GM19467 (cell line): ENCODE measurements around the gene HSF2BP.
"Not testable (repeated sequence)": the region's sequence is repeated elsewhere in the genome, so short reads cannot be mapped to it uniquely, and the experiment has no call there.

Experiments used
- ATAC-seq: cut with Tn5 transposase; IDR thresholded peaks from one replicate; pipeline ENCODE4 v1.9.1; 2021; ENCODE audit warnings: mild to moderate bottlenecking, moderate library complexity; ENCODE audit not compliant: unreplicated experiment

HSF2BP gene

DNA sequence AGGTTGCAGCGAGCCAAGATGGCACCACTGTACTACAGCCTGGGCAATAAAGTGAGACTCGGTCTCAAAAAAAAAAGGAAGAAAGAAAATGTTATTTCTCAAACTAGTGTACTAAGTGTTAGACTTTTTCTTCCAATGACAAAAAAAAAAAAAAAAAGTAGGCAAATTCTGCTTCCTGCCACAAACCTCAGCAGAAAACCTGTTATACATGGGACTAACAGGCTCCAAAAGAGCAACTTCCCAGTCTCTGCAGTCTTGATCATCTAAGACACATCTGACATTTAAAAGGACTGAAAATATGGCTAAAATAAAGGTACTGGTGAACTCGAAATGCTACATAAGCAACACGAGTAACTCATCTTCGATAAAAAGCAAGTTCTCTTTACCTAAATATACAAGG is 59.6 kb downstream of the HSF2BP start:
- ATAC-seq = no peak

DNA sequence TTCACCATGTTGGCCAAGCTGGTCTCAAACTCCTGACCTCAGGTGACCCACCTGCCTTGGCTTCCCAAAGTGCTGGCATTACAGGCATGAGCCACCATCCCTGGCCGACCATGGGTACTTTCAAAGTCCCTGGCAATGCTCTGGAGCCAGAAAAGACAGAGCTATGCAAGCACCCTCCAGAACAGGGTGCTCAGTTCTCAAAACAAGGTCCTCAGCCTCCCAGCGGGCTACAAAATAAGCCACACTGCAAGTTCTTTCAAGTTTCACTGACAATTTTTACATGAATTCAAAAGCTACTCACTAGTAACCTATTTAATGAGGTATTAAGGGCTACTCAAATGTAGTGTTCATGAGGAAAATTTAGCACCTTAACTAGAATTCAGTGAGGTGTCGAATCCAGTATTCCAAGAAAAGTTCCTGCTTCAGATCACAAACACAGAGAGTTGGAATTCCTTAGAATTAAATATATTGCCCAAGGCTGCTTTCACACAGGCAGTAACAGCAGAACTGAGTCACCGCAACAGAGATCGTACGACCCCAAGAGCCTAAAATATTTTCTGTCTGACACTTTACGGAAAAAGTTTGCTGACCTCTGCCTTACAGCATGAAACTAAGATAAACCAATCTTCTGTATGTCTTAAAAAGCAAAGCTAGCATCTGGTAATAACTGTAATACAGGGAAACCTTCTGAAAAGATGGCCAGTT is 60.7 kb downstream of the HSF2BP start:
- no peak for ATAC-seq

DNA sequence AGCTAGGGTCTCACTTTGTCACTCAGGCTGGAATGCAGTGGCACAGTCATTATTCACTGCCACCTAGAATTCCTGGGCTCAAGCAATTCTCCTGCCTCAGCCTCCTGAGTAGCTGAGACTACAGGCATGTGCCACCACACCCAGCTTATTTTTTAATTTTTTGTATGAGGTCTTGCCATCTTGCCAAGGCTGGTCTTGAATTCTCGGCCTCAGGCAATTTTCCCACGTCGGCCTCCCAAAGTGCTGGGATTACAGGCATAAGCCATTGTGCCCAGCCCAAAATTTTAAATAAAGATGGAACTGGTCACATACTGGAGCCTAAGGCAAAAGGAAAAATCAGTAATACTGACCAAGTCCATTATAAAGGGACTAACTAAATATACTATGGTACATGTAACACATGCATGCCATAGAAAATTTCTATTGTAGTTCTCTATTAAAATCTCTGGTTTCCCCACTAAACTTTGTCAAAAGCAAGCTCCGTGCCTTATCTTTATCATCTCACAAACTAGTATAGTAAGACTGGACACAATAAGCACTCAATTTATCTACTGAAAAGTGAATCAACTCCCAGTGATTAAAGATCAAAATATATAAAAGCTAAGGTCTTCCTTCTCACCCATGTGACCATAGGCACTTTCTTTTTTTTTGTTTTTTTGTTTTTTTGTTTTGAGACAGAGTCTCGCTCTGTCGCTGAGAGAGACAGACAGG is 61.6 kb downstream of the HSF2BP start:
- no peak for ATAC-seq

GRCh38 chr21:43597052-43597451 is 62.2 kb downstream of the HSF2BP start:
- no peak for ATAC-seq

DNA sequence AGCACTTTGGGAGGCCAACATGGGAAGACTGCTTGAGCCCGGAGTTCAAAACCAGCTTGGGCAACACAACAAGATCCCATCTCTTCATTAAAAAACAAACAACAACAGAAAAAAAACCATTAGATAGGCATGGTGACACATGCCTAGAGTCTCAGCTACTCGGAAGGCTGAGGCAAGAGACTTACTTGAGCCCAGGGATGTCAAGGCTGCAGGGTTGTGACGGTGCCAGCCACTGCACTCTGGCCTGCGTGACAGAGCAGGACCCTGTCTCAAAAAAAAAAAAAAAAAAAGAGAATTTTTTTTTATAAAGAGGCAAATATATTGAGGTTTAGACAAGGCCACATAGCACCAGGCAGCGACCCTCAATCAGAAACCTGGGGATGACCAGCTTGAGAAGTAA is 62.7 kb downstream of the HSF2BP start:
- no peak for ATAC-seq

DNA sequence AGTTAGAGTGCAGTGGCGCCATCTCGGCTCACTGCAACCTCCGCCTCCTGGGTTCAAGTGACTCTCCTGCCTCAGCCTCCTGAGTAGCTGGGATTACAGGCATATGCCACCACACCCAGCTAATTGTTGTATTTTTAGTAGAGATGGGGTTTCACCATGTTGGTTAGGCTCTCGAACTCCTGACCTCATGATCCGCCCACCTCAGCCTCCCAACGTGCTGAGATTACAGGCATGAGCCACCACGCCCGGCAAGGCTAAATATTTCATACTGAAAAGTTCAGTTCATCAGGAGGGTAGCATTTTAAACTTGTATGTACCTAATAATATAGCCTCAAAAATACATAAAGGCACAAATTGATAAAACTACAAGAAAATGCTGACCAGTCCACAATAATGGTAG is 63.5 kb downstream of the HSF2BP start:
- ATAC-seq = not testable (repeated sequence)

- ATAC-seq = no peak
Observed at GRCh38 chr21:43593078-43593477, 66.2 kb downstream of the HSF2BP start.

- ATAC-seq = no peak
Observed at GRCh38 chr21:43591571-43591970, 67.7 kb downstream of the HSF2BP start.

- ATAC-seq = no peak
Observed at GRCh38 chr21:43590194-43590593, 69.1 kb downstream of the HSF2BP start.

DNA sequence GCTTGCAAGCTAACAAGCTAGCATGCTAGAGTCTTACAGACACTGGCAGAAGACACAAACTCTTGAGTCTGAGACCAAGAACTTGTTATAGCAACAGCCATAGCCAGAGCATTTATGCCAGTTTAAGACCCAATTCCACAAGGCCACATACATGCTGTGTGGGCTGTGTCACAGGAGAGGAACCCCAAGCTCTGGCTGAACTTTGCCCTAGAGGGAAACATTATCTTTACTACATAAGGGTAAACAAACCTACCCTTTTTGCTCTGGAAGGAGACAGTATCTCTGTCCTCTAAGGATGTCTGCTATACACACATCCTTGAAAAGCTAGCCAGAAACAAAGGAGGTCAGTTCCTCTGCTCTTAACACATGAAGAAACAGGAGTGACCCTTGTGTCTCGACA is 70.3 kb downstream of the HSF2BP start:
- ATAC-seq = no peak

DNA sequence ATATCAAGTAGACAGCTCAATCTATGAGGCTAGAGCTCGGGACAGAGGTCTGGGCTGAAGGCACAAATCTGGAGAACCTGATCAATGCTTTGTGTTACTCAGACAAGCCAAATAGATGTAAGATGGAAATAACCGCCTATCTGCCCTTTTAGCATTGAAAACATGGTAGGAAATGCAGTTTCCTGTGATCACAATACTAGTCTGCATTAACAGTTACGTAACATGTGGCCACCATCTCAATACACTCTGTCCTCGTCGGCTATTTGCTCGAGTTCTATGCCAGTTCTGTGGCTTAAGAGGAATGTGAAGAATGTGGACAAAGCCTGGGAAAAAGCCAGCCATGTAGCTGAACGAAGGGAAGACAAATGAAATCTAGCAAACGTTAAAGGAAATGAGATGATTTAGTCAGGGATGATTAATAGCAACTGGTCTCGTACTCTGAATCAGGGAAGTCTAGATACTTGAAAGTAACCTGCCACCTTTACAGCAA is 73.3 kb downstream of the HSF2BP start:
- no peak for ATAC-seq

- no peak for ATAC-seq
Observed at GRCh38 chr21:43585514-43585913, 73.8 kb downstream of the HSF2BP start.

GRCh38 chr21:43581453-43581852 is 77.8 kb downstream of the HSF2BP start:
- ATAC-seq = no peak

- no peak for ATAC-seq
Observed at GRCh38 chr21:43578677-43579303, 80.5 kb downstream of the HSF2BP start.

GRCh38 chr21:43575473-43575844 is 83.8 kb downstream of the HSF2BP start:
- no peak for ATAC-seq

DNA sequence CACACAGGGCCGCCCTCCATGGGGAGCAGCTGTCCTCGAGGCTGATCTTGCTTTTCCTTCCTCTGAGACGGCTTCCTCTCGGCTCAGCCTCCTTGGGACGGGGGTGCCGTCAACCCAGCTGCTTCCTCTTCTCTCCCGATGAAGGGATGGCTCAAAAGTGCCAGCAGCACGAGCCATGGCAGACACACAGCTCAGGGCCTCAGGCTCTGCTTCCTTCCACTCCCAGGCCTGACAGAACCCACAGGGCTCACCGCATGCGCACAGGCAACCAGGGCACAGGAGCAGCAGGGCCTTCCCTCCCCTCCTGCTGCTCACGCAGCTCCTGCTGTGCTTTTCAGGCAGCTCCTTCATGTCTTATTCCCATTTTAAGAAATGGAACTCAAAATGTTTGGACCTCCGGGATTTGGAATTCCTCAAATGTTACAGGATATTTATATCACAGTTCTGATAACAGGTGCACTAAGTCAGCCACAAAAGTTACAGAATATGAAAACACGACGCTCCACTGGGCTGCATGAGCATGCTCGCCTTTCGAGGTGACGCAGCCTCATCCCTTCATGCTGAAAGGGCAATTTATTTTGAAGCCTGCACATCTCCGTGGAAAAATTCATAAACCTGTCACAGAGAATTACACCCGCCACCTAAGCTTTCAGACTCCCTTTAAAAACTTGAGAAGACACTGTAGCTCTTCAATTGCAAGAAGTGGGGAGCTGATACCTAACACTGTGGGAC is 84.4 kb downstream of the HSF2BP start:
- no peak for ATAC-seq

DNA sequence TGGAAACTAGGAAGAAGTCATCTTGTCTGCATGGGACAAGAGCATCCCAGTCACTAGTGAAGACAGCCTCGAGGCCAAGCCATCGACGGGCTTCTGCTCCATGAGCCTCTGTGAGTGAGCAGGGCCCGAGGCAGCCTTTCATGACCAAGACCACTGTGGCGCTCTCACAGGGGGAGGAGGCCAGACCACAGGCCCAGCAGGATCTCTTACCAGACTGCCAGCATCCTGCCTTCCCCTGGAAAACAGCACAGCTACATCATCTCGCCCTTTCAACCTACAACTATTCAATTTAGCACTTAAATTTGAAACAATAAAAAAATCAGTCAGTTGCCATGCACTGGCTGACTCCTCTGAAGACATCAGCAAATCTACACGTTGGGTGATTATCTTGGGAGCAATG is 85.4 kb downstream of the HSF2BP start:
- ATAC-seq = no peak

DNA sequence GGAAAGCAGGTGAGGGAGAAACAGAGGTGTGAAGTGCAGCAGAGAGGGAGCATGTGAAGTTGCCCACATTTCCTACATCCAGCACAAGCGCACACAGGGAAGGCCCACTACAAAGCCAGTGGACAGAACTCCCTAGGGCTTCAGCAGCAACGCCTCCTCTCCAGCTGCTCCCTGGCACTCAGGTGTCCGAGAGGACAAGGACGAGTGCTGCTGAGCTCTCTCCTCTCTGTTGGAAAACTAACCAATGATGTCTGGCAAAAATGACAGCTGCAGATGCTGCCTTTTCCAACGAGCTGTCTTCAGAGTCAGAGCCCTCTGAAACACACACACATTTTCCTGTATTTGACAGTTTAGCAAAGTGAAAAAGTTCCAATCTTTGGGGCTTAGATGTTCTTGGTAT is 86.8 kb downstream of the HSF2BP start:
- ATAC-seq = no peak

GRCh38 chr21:43571976-43572375 is 87.3 kb downstream of the HSF2BP start:
- no peak for ATAC-seq

DNA sequence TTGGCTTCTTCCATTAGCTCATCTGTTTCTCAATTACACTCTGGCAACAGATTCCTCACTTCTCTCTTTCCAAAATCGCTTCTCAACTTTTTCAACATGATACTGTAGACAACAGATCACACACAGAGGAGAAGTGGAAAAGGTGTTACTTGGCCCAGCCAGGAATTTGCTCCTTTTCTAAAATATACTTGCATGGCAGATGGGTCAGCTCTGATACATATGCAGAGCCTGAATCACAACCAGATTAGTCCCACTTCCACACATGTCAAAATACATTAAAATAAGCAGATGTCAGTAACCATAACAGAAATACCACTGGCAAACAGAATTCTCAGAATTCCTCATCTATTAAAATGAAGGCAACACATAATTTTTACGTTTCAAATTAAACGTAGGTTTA is 89.1 kb downstream of the HSF2BP start:
- not testable (repeated sequence) for ATAC-seq

DNA sequence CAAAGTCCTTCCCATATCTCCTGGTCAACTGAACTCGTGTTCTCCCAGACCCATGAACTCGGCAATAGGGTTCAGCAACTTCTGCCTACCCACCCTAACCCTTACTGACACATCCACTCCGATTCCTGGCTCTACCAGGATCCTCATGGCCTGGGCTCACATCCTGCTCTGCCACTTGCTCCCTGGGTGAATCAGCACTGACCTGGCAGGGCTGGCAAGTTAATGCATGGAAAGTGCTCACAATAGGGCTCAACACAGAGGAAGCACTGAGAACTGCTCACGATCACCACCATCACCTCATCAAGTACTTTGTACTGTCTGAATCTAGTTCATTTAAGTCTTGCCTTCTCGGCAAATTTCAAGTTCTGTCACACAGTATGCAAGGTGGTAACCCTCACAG is 96.8 kb downstream of the HSF2BP start:
- not testable (repeated sequence) for ATAC-seq
